ENCODE measurements around the gene SRSF5. TPM values are rescaled to one million over a fixed set of nuclear protein-coding genes. Genes with fewer than 3 reads are reported as not detected.

SRSF5 gene
- total and polyA plus RNA-seq, 2 of the 13 experiments (the other 11 are each of a cell fraction or from before 2014, with no cell fraction given), result 189 to 277 TPM

- TF ChIP-seq ZNF580 (CRISPR knock-in tag; IDR thresholded peaks at IDR 0.05; ENCODE audit: borderline replicate concordance, low read depth) (peak; percentile 43; the same call in 1 of the 2 replicates), AGO1 (IDR thresholded peaks at IDR 0.05; ENCODE audit: low read depth, low read length, poor library complexity, severe bottlenecking) (peak; percentile 64), ATF2 (CRISPR knock-in tag; IDR thresholded peaks at IDR 0.05) (0 out of 2 replicates have a peak, but pooled peaks have one; percentile 21), MYC (CRISPR knock-in tag; IDR thresholded peaks at IDR 0.05; ENCODE audit: borderline replicate concordance) (peak; percentile 20; the same call in 1 of the 2 replicates), E2F5 (CRISPR knock-in tag; conservative IDR thresholded peaks at IDR 0.05) (0 out of 2 replicates have a peak, but pooled peaks have one; percentile 40), ZNF768 (CRISPR knock-in tag; IDR thresholded peaks at IDR 0.05) (peak; percentile 31; the same call in 1 of the 2 replicates), NONO (IDR thresholded peaks at IDR 0.05) (no peak), NONO (CRISPR knock-in tag; conservative IDR thresholded peaks at IDR 0.05) (peak; percentile 25), ZSCAN5A (CRISPR knock-in tag; IDR thresholded peaks at IDR 0.05; ENCODE audit: borderline replicate concordance) (peak; percentile 99), MXD1 (CRISPR knock-in tag; IDR thresholded peaks at IDR 0.05) (0 out of 2 replicates have a peak, but pooled peaks have one; percentile 26), MXD3 (CRISPR knock-in tag; IDR thresholded peaks at IDR 0.05) (no peak; the same call in 1 of the 2 replicates), PCBP2 (optimal IDR thresholded peaks at IDR 0.05; ENCODE audit: low read depth, low read length, poor library complexity, severe bottlenecking) (no peak), REPIN1 (CRISPR knock-in tag; IDR thresholded peaks at IDR 0.05; ENCODE audit: borderline replicate concordance, low read depth) (peak; percentile 5; the same call in 1 of the 2 replicates), HOMEZ (CRISPR knock-in tag; IDR thresholded peaks at IDR 0.05; ENCODE audit: low read depth) (peak; percentile 28; the same call in 1 of the 2 replicates), SMAD9 (CRISPR knock-in tag; IDR thresholded peaks at IDR 0.05) (no peak), TARDBP (CRISPR knock-in tag; IDR thresholded peaks at IDR 0.05) (0 out of 2 replicates have a peak, but pooled peaks have one; percentile 20), SALL1 (CRISPR knock-in tag; IDR thresholded peaks at IDR 0.05) (peak; percentile 42; the same call in 1 of the 2 replicates), YEATS4 (CRISPR knock-in tag; IDR thresholded peaks at IDR 0.05; ENCODE audit: borderline replicate concordance) (no peak), ZNF275 (CRISPR knock-in tag; IDR thresholded peaks at IDR 0.05; ENCODE audit: borderline replicate concordance) (no peak), NCOA5 (CRISPR knock-in tag; IDR thresholded peaks at IDR 0.05) (no peak)
These were observed 542 bp downstream of the SRSF5 start (continued) for GRCh38 chr14:69767369-69767999.

Data from HepG2 (cell line).